Parathyroid adenoma (tissue), 2 donors: Measurements from ENCODE around the gene CD109.
"Not testable (repeated sequence)": the region's sequence is repeated elsewhere in the genome, so short reads cannot be mapped to it uniquely, and the experiment has no call there.

ENCODE experiments used
- H2AFZ ChIP-seq: fragments of 300-600 bp; sonication (generic); one replicate; pipeline ENCODE4 v1.7.0; 2017; ENCODE audit warnings: antibody characterized with exemption, mild to moderate bottlenecking
- H3K27ac ChIP-seq: fragments of 300-600 bp; sonication (generic); one replicate; pipeline ENCODE4 v1.7.0; 2017
- H3K27me3 ChIP-seq: fragments of 300-600 bp; sonication (generic); one replicate; pipeline ENCODE4 v1.7.0; 2017; ENCODE audit warnings: low read length; ENCODE audit not compliant: control insufficient read depth, insufficient read depth
- H3K36me3 ChIP-seq: fragments of 300-600 bp; sonication (generic); one replicate; pipeline ENCODE4 v1.7.0; 2017; ENCODE audit warnings: low read length; ENCODE audit not compliant: control insufficient read depth, insufficient read depth
- H3K4me1 ChIP-seq: fragments of 300-600 bp; sonication (generic); one replicate; pipeline ENCODE4 v1.7.0; 2017; ENCODE audit warnings: control low read depth
- H3K4me2 ChIP-seq: fragments of 300-600 bp; sonication (generic); one replicate; pipeline ENCODE4 v1.7.0; 2017; ENCODE audit warnings: low read length
- H3K4me3 ChIP-seq: fragments of 300-600 bp; sonication (generic); one replicate; pipeline ENCODE4 v1.7.0; 2017; ENCODE audit warnings: low read depth, low read length
- H3K79me2 ChIP-seq: fragments of 300-600 bp; sonication (generic); one replicate; pipeline ENCODE4 v1.7.0; 2017; ENCODE audit warnings: control low read depth
- H3K9ac ChIP-seq: fragments of 300-600 bp; sonication (generic); one replicate; pipeline ENCODE4 v1.7.0; 2017; ENCODE audit warnings: mild to moderate bottlenecking
- H3K9me3 ChIP-seq: fragments of 300-600 bp; sonication (generic); one replicate; pipeline ENCODE4 v1.7.0; 2017; ENCODE audit warnings: low read length; ENCODE audit not compliant: control insufficient read depth
- CTCF ChIP-seq: fragments of 300-600 bp; sonication (generic); IDR thresholded peaks from one replicate; pipeline ENCODE4 v1.7.0; 2017; ENCODE audit warnings: antibody characterized with exemption, mild to moderate bottlenecking
- donor health status: primary hyperparathyroidism.

The CD109 gene

GRCh38 chr6:73800997-73801396 is 105.0 kb downstream of the CD109 start:
- H3K4me1 ChIP-seq = peaks cover 9% of the 10 kb centered on the region
- no peaks in the 10 kb centered on the region for H3K27me3 ChIP-seq
- H3K4me3 ChIP-seq = no peak overlapping the region
- no peak for TF ChIP-seq CTCF
- H3K27ac ChIP-seq = no peak overlapping the region
- no peak overlapping the region for H3K9ac ChIP-seq
- no peaks in the 10 kb centered on the region for H3K9me3 ChIP-seq
- H3K79me2 ChIP-seq = peaks cover 3% of the 10 kb centered on the region
- no peak overlapping the region for H3K4me2 ChIP-seq
- no peak overlapping the region for H2AFZ ChIP-seq
- no peaks in the 10 kb centered on the region for H3K36me3 ChIP-seq

DNA sequence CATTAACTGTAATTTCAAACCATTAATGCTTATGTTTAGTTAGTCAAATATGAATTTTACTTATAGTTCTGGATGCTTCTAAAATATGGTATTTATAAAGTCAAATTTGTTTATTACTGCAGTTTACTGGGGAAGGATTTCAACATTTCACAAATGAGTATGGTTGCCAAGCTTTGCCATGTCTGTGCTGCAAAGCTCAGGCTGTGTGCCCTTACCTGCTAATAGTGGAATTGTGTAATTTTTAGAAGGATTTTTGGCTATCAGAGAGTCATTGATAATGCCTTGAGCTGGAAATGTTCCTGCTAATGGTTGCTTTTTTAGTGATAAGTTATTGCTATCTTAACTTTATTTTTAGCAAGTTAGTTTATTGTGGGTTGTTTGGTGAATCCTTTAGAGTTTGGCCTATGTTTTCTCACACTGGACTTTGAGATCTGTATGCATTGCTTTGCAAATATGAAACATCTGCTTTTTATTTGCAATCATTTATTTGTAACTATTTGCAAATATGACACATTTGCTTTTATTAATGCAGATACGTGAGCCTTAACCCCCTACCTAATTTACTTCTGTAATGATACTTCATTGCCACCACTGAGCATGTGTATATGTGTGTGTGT is 105.8 kb downstream of the CD109 start:
- Histone ChIP-seq H3K27me3 (no peaks in the 10 kb centered on the region), H3K4me1 (peaks cover 9% of the 10 kb centered on the region), H3K36me3 (no peaks in the 10 kb centered on the region), H3K4me3 (no peak overlapping the region), H3K4me2 (no peak overlapping the region), H3K9ac (no peak overlapping the region), H3K79me2 (peaks cover 3% of the 10 kb centered on the region), H3K27ac (no peak overlapping the region), H3K9me3 (no peaks in the 10 kb centered on the region), H2AFZ (no peak overlapping the region)
- no peak for TF ChIP-seq CTCF

- Histone ChIP-seq H3K36me3 (no peaks in the 10 kb centered on the region), H3K79me2 (peaks cover 6% of the 10 kb centered on the region), H2AFZ (no peak overlapping the region), H3K27me3 (no peaks in the 10 kb centered on the region), H3K27ac (no peak overlapping the region), H3K4me2 (no peak overlapping the region), H3K9me3 (no peaks in the 10 kb centered on the region), H3K9ac (no peak overlapping the region), H3K4me1 (peaks cover 9% of the 10 kb centered on the region), H3K4me3 (no peak overlapping the region)
- TF ChIP-seq CTCF = no peak
Observed at GRCh38 chr6:73802366-73802765, 106.4 kb downstream of the CD109 start.

DNA sequence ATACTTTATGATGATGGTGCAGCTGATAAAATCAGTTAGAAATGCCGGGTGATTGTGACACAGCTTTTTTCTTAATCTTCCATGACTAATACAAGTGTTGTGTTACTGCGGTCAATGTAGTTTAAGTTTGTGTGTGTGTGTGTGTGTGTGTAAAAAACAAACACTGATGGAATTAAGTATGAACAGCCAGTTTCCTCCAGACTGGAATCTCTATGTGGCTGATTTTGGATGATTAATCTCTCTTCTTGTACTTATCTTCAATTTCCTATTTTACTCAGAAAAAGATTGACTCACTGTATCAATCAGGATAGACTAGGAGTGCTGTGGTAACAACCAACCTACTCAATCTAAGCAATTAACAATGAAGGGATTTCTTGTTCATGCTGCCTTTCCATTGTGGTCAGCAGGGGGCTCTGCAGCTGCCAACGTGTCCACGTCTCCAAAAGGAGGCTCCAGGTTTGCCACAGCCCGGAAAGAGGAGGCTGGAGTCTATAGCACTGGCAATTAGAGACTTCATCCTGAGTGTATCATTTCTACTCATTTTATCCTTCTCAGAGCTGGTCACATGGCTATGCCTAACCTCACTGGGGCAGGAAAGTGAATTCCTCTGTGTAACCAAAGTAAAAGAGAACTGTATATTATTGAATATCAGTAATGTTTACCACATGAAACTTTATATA is 107.7 kb downstream of the CD109 start:
- Histone ChIP-seq H2AFZ (no peak overlapping the region), H3K4me1 (peaks cover 5% of the 10 kb centered on the region), H3K36me3 (no peaks in the 10 kb centered on the region), H3K4me3 (no peak overlapping the region), H3K9me3 (no peaks in the 10 kb centered on the region), H3K4me2 (no peak overlapping the region), H3K79me2 (peaks cover 4% of the 10 kb centered on the region), H3K27ac (no peak overlapping the region), H3K27me3 (no peaks in the 10 kb centered on the region), H3K9ac (no peak overlapping the region)
- peak; percentile 32 for TF ChIP-seq CTCF

- H3K27me3 ChIP-seq, H3K79me2 ChIP-seq, H3K27ac ChIP-seq, H3K9me3 ChIP-seq, H3K4me2 ChIP-seq, H3K4me1 ChIP-seq, H2AFZ ChIP-seq, H3K36me3 ChIP-seq, H3K4me3 ChIP-seq, H3K9ac ChIP-seq: not testable (repeated sequence)
Observed at GRCh38 chr6:73805221-73805620, 109.2 kb downstream of the CD109 start.

DNA sequence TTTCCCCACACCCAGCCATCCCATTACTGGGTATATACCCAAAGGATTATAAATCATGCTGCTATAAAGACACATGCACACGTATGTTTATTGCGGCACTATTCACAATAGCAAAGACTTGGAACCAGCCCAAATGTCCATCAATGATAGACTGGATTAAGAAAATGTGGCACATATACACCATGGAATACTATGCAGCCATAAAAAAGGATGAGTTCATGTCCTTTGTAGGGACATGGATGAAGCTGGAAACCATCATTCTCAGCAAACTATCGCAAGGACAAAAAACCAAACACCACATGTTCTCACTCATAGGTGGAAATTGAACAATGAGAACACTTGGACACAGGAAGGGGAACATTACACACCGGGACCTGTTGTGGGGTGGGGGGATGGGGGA is 110.0 kb downstream of the CD109 start:
- not testable (repeated sequence) for H3K79me2 ChIP-seq, H3K36me3 ChIP-seq, H3K27ac ChIP-seq, H3K9ac ChIP-seq, H3K4me2 ChIP-seq, H3K4me1 ChIP-seq, H3K9me3 ChIP-seq, H3K27me3 ChIP-seq, H2AFZ ChIP-seq, H3K4me3 ChIP-seq
